ENCODE measurements around the gene BOLA2B.

- no peak for TF ChIP-seq POLR2A (IDR thresholded peaks at IDR 0.05)
- TF ChIP-seq, protein P1, sequence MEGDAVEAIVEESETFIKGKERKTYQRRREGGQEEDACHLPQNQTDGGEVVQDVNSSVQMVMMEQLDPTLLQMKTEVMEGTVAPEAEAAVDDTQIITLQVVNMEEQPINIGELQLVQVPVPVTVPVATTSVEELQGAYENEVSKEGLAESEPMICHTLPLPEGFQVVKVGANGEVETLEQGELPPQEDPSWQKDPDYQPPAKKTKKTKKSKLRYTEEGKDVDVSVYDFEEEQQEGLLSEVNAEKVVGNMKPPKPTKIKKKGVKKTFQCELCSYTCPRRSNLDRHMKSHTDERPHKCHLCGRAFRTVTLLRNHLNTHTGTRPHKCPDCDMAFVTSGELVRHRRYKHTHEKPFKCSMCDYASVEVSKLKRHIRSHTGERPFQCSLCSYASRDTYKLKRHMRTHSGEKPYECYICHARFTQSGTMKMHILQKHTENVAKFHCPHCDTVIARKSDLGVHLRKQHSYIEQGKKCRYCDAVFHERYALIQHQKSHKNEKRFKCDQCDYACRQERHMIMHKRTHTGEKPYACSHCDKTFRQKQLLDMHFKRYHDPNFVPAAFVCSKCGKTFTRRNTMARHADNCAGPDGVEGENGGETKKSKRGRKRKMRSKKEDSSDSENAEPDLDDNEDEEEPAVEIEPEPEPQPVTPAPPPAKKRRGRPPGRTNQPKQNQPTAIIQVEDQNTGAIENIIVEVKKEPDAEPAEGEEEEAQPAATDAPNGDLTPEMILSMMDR (IDR thresholded peaks at IDR 0.05) = no peak
These were observed 44.1 kb downstream of the BOLA2B start for GRCh38 chr16:30149250-30149930.

Data from heart left ventricle (tissue), 13 donors.